PFSK-1 (cell line): ENCODE results near the gene ATP11A.

Source experiments
- POLR2AphosphoS5 ChIP-seq: IDR thresholded peaks from 2 replicates; pipeline ENCODE4 v1.6.1; 2012; ENCODE audit warnings: low read depth, mild to moderate bottlenecking, control low read depth, low read length, moderate library complexity
- REST ChIP-seq, 2 experiments: IDR thresholded peaks; 2 replicates each; pipeline versions ENCODE4 v1.6.1 to v1.8.0; 2011 to 2012; ENCODE audit warnings: low read depth in 2 of 2, low read length in 2 of 2, control low read depth in 1 of 2, inconsistent platforms in 1 of 2, mild to moderate bottlenecking in 1 of 2, moderate library complexity in 1 of 2; ENCODE audit not compliant: insufficient read depth in 1 of 2
- SIN3A ChIP-seq: IDR thresholded peaks from 2 replicates; pipeline ENCODE4 v1.6.1; 2012; ENCODE audit warnings: mild to moderate bottlenecking, low read length, moderate library complexity, borderline replicate concordance; ENCODE audit not compliant: insufficient read depth
- TAF1 ChIP-seq: IDR thresholded peaks from 2 replicates; pipeline ENCODE4 v1.6.1; 2012; ENCODE audit warnings: low read length, control low read depth, borderline replicate concordance; ENCODE audit not compliant: insufficient read depth

DNA sequence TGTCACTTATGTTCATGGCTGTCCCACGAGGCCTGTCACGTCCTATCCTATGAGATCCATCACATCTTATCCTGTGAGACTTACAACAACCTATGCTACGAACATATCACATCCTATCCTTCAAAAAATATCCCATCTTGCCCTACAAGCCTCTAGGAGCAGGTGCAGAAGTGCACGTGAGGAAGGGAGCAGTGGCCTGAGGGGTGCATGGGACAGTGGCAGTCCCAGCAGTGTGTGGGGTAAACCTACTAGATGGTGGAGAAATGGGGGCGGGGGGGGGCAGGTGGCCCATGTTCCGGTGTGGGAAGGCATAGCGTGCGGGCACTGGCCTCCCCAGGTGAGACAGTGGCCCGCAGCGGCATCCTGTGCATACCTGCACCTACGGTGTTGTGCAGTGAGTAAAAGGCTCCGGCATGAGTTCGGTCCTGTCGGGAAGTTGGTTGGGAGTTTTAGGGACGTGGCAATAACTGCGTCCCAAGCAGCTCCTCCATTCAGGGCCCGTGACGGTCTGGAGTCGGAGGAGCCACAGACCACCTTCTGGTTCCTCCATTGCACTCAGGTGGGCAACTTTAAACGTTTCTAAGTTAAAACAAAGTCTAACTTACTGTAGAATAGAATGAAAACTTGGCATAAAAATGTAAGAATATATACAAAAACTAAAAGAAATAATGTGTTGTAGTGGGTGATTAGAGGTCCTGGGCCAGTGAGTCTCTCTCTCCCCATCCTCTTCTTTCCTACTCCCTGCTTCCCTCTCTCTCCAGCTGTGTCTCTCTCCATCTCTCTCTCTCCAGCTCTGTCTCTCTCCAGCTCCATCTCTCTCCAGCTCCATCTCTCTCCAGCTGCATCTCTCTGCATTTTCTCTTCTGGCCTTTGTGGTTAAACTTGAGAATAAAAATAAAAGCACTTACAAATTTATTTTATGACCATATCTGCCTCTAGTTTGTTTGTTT lies 42.1 kb downstream of the ATP11A start:
- TF ChIP-seq POLR2AphosphoS5 (no peak), TAF1 (no peak), SIN3A (no peak), REST (IDR thresholded peaks at IDR 0.05; ENCODE audit: insufficient read depth in 1 of 2, low read depth in 2 of 2, low read length in 2 of 2) (no peak)
